GM18508 (cell line): ENCODE measurements around the gene STH.

ENCODE experiments used
- ATAC-seq: cut with Tn5 transposase; IDR thresholded peaks from one replicate; pipeline ENCODE4 v1.9.1; 2021; ENCODE audit warnings: moderate number of reproducible peaks; ENCODE audit not compliant: insufficient read depth, unreplicated experiment

The STH gene

DNA sequence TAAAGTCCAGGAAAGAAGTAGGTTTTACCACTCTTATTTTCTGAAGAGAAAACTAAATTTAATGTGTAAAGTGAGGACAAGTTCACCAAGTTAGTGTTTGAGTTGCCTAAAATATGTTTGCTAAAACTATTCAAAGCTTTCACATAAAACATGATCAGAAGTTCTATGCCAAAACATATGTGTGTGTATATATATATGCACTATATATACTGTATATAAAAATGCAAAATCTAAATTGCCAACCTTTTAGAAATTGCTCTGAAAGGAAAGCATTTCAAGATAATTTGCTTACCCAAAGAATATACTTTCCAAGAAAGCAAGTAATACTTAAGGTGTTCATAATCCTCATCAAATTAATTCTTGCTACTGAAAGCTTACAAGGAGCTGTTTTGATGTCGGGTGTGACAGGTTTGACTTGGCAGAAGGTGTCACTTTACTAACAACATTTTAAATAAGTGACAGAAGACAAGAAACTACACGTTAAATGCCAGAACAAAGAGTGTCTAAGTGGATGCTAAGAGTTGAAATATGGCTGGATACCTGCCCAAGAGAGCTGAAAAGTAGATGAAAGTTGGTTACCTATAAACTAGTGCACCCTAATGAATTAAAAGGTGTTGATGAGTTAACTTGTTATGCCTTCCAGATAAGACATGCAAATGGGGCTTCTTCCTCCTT is 32.3 kb upstream of the STH start:
- ATAC-seq = no peak

GRCh38 chr17:45967378-45967777 is 31.7 kb upstream of the STH start:
- ATAC-seq = no peak

GRCh38 chr17:45968732-45969131 is 30.3 kb upstream of the STH start:
- no peak for ATAC-seq

DNA sequence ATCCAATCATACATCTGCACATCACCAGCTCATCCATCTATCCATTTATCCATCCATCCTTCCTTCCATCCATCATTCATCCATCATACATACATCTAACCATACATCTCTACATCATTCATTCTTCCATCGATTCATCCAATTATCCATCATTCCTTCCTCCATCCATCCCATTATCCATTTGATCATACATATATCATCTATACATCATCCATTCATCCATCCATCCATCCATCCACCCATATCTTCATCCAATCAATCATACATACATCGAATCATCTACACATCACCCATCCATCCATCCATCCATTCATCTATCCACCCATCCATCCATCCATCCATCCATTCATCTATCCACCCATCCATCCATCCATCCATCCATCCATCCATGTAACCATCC is 29.3 kb upstream of the STH start:
- no peak for ATAC-seq

GRCh38 chr17:45970659-45971058 is 28.4 kb upstream of the STH start:
- no peak for ATAC-seq

DNA sequence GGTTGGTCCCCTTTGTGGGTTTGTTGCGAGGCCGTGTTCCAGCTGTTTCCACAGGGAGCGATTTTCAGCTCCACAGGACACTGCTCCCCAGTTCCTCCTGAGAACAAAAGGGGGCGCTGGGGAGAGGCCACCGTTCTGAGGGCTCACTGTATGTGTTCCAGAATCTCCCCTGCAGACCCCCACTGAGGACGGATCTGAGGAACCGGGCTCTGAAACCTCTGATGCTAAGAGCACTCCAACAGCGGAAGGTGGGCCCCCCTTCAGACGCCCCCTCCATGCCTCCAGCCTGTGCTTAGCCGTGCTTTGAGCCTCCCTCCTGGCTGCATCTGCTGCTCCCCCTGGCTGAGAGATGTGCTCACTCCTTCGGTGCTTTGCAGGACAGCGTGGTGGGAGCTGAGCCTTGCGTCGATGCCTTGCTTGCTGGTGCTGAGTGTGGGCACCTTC is 27.3 kb upstream of the STH start:
- ATAC-seq = no peak

DNA sequence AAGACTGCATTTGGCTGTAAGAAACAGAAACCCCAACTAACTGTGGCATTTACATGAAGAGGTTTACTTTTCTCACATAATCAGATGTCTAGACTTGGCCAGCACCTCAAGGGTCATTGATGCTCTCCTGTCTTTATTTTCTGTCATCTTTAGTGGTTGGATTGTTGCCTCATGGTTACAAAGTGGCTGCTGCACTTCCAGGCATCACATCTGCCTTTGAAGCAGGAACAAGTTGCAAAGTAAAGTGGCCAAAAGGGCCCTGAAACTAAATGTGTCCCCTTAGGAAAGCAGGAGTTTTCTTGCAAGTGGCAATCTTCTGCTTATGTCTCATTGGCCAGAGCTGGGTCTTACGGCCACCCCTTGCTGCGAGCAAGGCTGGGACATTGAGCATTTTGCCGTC is 26.5 kb upstream of the STH start:
- no peak for ATAC-seq

- no peak for ATAC-seq
Observed at GRCh38 chr17:45973099-45973780, 25.8 kb upstream of the STH start.

DNA sequence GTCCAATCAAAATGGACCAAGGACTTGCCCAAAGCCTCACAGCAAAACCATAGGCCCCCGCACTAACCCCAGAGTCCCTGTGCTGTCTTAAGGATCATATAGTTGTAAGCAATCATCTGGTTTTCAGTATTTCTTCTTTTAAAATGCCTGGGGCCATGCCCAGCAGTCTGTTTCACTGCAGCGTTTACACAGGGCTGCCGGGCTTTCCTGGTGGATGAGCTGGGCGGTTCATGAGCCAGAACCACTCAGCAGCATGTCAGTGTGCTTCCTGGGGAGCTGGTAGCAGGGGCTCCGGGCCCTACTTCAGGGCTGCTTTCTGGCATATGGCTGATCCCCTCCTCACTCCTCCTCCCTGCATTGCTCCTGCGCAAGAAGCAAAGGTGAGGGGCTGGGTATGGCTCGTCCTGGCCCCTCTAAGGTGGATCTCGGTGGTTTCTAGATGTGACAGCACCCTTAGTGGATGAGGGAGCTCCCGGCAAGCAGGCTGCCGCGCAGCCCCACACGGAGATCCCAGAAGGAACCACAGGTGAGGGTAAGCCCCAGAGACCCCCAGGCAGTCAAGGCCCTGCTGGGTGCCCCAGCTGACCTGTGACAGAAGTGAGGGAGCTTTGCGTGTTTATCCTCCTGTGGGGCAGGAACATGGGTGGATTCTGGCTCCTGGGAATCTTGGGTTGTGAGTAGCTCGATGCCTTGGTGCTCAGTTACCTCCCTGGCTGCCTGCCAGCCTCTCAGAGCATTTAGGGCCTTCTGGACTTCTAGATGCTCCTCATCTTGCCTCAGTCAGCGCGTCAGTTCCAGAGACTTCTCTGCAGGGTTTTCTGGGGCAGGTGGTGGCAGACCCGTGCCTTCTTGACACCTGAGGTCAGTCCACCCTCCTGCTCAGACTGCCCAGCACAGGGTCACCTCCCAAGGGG is 24.8 kb upstream of the STH start:
- no peak for ATAC-seq

DNA sequence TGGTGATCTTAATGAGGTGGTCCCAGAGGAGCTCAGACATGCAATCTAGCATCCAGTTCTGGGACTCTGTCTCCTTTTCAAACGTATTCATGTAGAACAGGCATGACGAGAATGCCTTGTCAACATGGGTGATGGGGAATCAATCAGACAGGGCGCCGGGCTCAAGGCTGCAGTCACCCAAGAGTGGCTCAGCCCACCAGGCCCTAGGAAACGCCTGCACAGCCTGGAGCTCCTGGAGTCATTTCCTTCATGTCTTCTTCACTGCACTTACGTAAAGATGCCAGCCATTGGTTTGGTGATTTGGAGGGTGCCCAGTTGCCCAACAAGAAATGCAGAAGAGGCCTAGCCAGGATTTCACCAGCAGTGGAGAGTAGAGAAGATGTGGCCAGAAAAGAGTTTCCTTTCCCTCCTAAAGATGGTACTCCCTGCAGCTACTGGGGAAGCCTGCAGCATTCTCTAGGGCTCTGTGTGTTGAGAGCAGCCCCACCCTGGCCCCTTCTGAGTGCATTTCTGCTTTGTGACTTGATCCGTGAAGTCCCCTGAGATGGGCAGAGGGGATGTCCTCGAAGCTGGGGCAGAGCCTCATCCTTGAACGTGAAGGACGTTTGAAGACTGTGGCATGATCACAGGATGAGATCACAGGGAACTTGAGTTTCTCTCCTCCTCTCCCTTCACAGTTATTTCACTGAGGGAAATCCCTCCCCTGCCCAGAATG is 24.0 kb upstream of the STH start:
- ATAC-seq = no peak

GRCh38 chr17:45975640-45976295 is 23.3 kb upstream of the STH start:
- no peak for ATAC-seq

DNA sequence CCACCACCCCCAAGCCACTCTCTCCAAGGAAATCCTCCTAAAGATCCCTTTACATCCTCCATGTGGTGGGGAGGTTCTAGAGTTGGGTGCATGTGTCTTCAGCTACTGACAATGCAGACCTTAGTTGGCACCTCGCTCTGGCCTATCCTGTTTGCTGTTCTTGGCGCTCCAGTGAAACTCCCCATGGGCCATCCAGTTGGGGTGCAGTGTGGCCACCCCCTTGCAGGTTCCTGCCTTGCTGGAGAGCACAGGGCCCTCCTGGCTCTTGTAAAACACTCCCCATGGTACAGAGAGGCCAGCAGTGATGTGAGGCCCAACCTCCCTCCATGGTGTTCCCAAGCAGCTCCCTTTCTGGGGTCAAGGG is 22.7 kb upstream of the STH start:
- ATAC-seq = no peak

DNA sequence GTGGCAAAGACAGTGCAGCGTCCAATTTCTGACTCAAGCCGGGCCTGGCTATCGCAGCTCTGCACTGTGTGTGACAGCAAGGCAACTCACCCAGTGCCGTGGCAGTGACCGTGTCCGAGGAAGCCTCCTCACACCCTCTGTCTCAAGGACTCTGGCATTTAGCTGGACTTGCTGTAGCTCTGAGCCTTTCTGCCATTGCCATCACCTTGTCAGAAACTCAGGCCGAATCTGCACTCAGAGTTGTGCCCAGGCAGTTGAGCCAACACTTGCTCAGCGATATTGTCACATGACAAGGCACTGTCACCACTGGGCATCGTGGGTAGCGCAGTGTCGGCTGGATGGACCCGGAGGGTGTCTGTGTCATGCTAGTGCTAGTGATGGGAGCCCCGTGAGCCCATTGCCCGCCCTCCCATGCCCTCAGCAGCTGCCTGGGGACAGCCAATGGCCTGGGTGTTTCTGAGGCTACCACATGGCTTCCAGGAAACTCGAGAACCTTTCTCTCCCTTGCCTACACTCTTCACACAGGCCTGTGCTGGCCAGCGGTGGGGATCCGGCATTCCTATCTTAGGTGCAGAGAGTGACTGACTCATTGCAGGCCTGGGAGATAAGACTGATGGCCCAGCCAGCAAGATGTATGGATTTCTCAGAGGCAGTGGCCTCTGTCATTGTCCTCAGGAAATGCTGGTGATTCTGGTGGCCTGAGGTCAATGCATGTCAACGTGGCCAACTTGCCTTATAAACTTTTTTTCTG is 22.1 kb upstream of the STH start:
- no peak for ATAC-seq

DNA sequence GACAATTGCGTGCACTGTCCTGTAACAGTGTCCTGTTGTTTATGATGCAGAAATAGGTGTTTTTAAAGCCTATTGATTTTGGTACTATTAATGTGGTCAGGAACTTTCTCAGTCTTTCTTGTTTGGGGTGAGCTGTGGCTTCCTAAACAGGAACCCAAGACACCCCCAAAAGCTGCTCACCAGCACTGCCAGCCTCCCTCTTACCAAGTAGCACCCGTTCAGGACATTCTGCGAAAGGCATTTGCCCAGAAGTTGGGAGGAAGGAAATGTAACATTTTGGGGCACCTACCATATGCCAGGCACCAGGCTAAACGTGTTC is 21.6 kb upstream of the STH start:
- no peak for ATAC-seq

GRCh38 chr17:45977976-45978626 is 20.9 kb upstream of the STH start:
- ATAC-seq = no peak

DNA sequence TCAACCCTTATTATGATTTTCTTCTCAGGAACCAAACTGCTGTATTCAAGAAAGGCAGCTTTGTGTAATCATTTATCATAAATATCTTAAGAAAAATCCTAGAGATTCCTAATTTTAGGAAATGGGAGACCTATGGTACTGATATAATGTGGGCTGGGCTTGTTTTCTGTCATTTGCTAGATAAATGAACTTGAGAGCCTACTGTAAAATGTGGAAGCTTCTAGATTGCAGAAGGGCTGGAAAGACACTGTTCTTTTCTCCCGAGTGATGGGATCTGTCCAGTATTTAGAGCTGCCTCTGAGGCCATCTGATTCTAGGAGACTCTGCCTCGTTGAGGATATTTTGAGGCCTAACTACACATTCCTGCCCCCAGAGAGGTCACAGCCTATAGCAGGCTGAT is 19.9 kb upstream of the STH start:
- no peak for ATAC-seq

DNA sequence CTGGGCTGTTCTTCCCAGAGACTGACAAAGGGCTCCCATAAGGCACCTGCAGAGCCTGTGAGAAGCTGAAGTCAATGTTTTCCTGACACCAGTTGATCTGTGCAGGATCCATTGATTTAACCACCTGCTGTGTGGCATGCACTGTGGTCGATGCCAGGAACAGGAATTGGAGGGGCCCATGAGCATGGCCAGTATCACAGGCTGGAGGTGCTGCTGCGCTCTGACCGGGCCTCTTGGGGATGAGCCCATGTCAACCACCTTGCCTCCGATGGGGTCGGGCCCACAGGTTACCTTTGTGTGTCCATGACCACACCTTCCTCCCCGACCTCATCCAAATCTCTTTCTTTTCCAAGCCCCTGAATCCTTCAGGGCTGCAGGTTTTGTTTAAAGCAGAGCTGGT is 18.2 kb upstream of the STH start:
- ATAC-seq = no peak

- no peak for ATAC-seq
Observed at GRCh38 chr17:45981306-45981705, 17.7 kb upstream of the STH start.
